Body of pancreas (tissue), 4 donors: ENCODE results near the gene ANKRD24. TPM values are rescaled to one million over a fixed set of nuclear protein-coding genes. Genes with fewer than 3 reads are reported as not detected.
"Not testable (repeated sequence)": the region's sequence is repeated elsewhere in the genome, so short reads cannot be mapped to it uniquely, and the experiment has no call there.

Experiments used
- ATAC-seq: fragments of 150-250 bp; one replicate; pipeline ENCODE4 v1.9.1; 2016
- DNase-seq, 4 donors: peaks; one replicate each; pipeline ENCODE4 v3.0.0-alpha.2; 2019
- H3K27ac ChIP-seq, 4 donors: fragments of 200-600 bp; sonication (generic); 1 replicate in 3 of 4; 2 replicates in 1 of 4; pipeline versions ENCODE4 v1.5.1 to v1.6.1; 2016 to 2019; ENCODE audit warnings: mild to moderate bottlenecking in 1 of 4, mixed read lengths in 1 of 4, moderate library complexity in 1 of 4
- H3K27me3 ChIP-seq, 2 donors: fragments of 200-600 bp; sonication (generic); one replicate each; pipeline ENCODE4 v1.6.0; 2016; ENCODE audit warnings: mild to moderate bottlenecking in 1 of 2
- H3K36me3 ChIP-seq, 2 donors: fragments of 200-600 bp; sonication (generic); replicated peaks in 1 of 2; 2 replicates each; pipeline ENCODE4 v1.5.1; 2016; ENCODE audit warnings: low read depth in 2 of 2; ENCODE audit not compliant: insufficient read depth in 1 of 2
- H3K4me1 ChIP-seq: fragments of 200-600 bp; sonication (generic); one replicate; pipeline ENCODE4 v1.6.0; 2016
- H3K4me3 ChIP-seq, 2 donors: fragments of 200-600 bp; sonication (generic); 1 replicate in 1 of 2; 2 replicates in 1 of 2; pipeline ENCODE4 v1.5.1; 2016 to 2019
- H3K9me3 ChIP-seq, 3 donors: fragments of 200-600 bp; sonication (generic); 1 replicate in 2 of 3; 2 replicates in 1 of 3; pipeline ENCODE4 v1.5.1; 2016
- CTCF ChIP-seq, 7 experiments: fragments of 450-650 bp in 4 of 7; fragments of 200-600 bp in 3 of 7; sonication (generic) in 3 of 7; IDR thresholded peaks; one replicate each; pipeline ENCODE4 v1.5.1; 2016 to 2019; ENCODE audit warnings: antibody characterized with exemption in 7 of 7
- POLR2A ChIP-seq, 3 donors: fragments of 450-650 bp; IDR thresholded peaks; one replicate each; pipeline ENCODE4 v1.6.1; 2016; ENCODE audit warnings: antibody characterized with exemption in 3 of 3, mild to moderate bottlenecking in 2 of 3
- whole genome bisulfite sequencing, 2 donors: methylation state at CpG; one replicate each; pipeline ENCODE4 v1.1.5; 2017; 5-methylcytosine and 5-hydroxymethylcytosine counted together
- intact Hi-C: fragments of 100-400 bp; cut with DNase I; formaldehyde crosslinking; loops from one replicate; pipeline ENCODE4 v1.15.1; 2023
- total RNA-seq, 2 donors: library from RNA; depleted of rRNA; stranded (reverse); fragments of >200 nt; gene quantifications; one replicate each; pipeline ENCODE4 v1.1.0, GENCODE V29; 2016

The ANKRD24 gene
- total RNA-seq, 2 donors from 2014 or later = 2.1 to 3.6 TPM

GRCh38 chr19:4241824-4242430 is 59.4 kb downstream of the ANKRD24 start:
- H3K36me3 ChIP-seq = no peaks in the 10 kb centered on the region
- no peaks in the 10 kb centered on the region for H3K9me3 ChIP-seq
- 72% methylated on average over 5 of the region's 5 CpGs for WGBS, 2 donors
- H3K27ac ChIP-seq = no peak overlapping the region
- ATAC-seq (no peak), DNase-seq (no peak)
- TF ChIP-seq CTCF (IDR thresholded peaks at IDR 0.05) (no peak), POLR2A (IDR thresholded peaks at IDR 0.05) (no peak)
- no peak overlapping the region for H3K4me3 ChIP-seq
- intact Hi-C loops = no loop called here
- no peaks in the 10 kb centered on the region for H3K27me3 ChIP-seq
- peaks cover 7% of the 10 kb centered on the region for H3K4me1 ChIP-seq

- intact Hi-C loops, H3K9me3 ChIP-seq, DNase-seq, H3K4me3 ChIP-seq, ATAC-seq, H3K27me3 ChIP-seq: not testable (repeated sequence)
- H3K36me3 ChIP-seq = peaks cover 10 to 13% of the 10 kb centered on the region in 2 donors
- WGBS, 2 donors = 94 to 98% methylated on average over 6 of the region's 6 CpGs
- peaks cover 16% of the 10 kb centered on the region for H3K4me1 ChIP-seq
- H3K27ac ChIP-seq = peak overlapping the region in 1 of 4 donors; percentile 95
Observed at GRCh38 chr19:4245938-4246337, 63.4 kb downstream of the ANKRD24 start.

GRCh38 chr19:4246767-4247593 is 64.5 kb downstream of the ANKRD24 start, which contains the start of gene YJU2:
YJU2 (plus strand) TSS chr19:4247080; CDS start chr19:4247147, 67 bp downstream.
- DNase-seq (peak; percentile 99 to 100 (median 99)), ATAC-seq (peak; percentile 97)
- Histone ChIP-seq H3K27me3 (no peaks in the 10 kb centered on the region), H3K27ac (peak within 1 kb of the TSS; percentile 87 to 99 (median 96)), H3K4me1 (peaks cover 16% of the 10 kb centered on the region), H3K9me3 (no peaks in the 10 kb centered on the region), H3K4me3 (peak within 1 kb of the TSS; percentile 33 to 57), H3K36me3 (peaks cover 14 to 17% of the 10 kb centered on the region in 2 donors)
- TF ChIP-seq POLR2A (IDR thresholded peaks at IDR 0.05) = peak in 2 of 3 donors; percentile 71 to 79
- peak in 6 of 7 experiments; percentile 9 to 73 (median 58) for TF ChIP-seq CTCF (IDR thresholded peaks at IDR 0.05)
- 0 to 1% methylated on average over 30 to 41 of the region's 45 CpGs for WGBS, 2 donors
- intact Hi-C loops = no loop called here

- DNase-seq = no peak
- no peaks in the 10 kb centered on the region for H3K9me3 ChIP-seq
- TF ChIP-seq CTCF (IDR thresholded peaks at IDR 0.05) = no peak
- TF ChIP-seq POLR2A (IDR thresholded peaks at IDR 0.05) = no peak
- H3K27me3 ChIP-seq = no peaks in the 10 kb centered on the region
- peaks cover 26 to 32% of the 10 kb centered on the region in 2 donors for H3K36me3 ChIP-seq
- WGBS, 2 donors = 96 to 100% methylated on average over 1 to 4 of the region's 4 CpGs
- H3K4me1 ChIP-seq = no peaks in the 10 kb centered on the region
- ATAC-seq = no peak
- H3K4me3 ChIP-seq = no peak overlapping the region
- intact Hi-C loops = no loop called here
- no peak overlapping the region for H3K27ac ChIP-seq
Observed at GRCh38 chr19:4256563-4256962, 74.1 kb downstream of the ANKRD24 start.

- H3K4me1 ChIP-seq = no peaks in the 10 kb centered on the region
- no peak for ATAC-seq
- no peak overlapping the region for H3K27ac ChIP-seq
- H3K4me3 ChIP-seq = no peak overlapping the region
- TF ChIP-seq POLR2A (IDR thresholded peaks at IDR 0.05) (no peak), CTCF (IDR thresholded peaks at IDR 0.05) (no peak)
- H3K36me3 ChIP-seq = peaks cover 30 to 36% of the 10 kb centered on the region in 2 donors
- intact Hi-C loops = no loop called here
- no peaks in the 10 kb centered on the region for H3K27me3 ChIP-seq
- no peaks in the 10 kb centered on the region for H3K9me3 ChIP-seq
- DNase-seq = no peak
- 88 to 90% methylated on average over 6 of the region's 6 CpGs for WGBS, 2 donors
Observed at GRCh38 chr19:4257025-4257424, 74.5 kb downstream of the ANKRD24 start.
